Right atrium auricular region (tissue), 2 donors: Measurements from ENCODE around the gene ATAD3A. TPM values are rescaled to one million over a fixed set of nuclear protein-coding genes. Genes with fewer than 3 reads are reported as not detected.

Source experiments
- DNase-seq: peaks from one replicate; pipeline ENCODE4 v3.0.0-alpha.2; 2019; ENCODE audit warnings: low spot score
- H3K27ac ChIP-seq, 2 donors: fragments of 200-600 bp; sonication (generic); 1 replicate in 1 of 2; 2 replicates in 1 of 2; pipeline ENCODE4 v1.5.1; 2016 to 2019
- H3K27me3 ChIP-seq, 2 donors: fragments of 200-600 bp; sonication (generic); one replicate each; pipeline versions ENCODE4 v1.5.1 to v1.6.0; 2017 to 2019
- H3K36me3 ChIP-seq: fragments of 200-600 bp; sonication (generic); one replicate; pipeline ENCODE4 v1.5.1; 2016
- H3K4me1 ChIP-seq, 2 donors: fragments of 200-600 bp; sonication (generic); one replicate each; pipeline versions ENCODE4 v1.5.1 to v1.6.0; 2017 to 2019
- H3K4me3 ChIP-seq, 2 donors: fragments of 200-600 bp; sonication (generic); 1 replicate in 1 of 2; 2 replicates in 1 of 2; pipeline ENCODE4 v1.5.1; 2017 to 2019; ENCODE audit warnings: mild to moderate bottlenecking in 1 of 2, moderate library complexity in 1 of 2
- H3K9me3 ChIP-seq, 2 donors: fragments of 200-600 bp; sonication (generic); one replicate each; pipeline ENCODE4 v1.5.1; 2019
- CTCF ChIP-seq, 2 donors: fragments of 200-600 bp; sonication (generic); IDR thresholded peaks; one replicate each; pipeline ENCODE4 v1.5.1; 2019; ENCODE audit warnings: antibody characterized with exemption in 2 of 2
- total RNA-seq, 2 donors: library from RNA; depleted of rRNA; stranded (reverse); fragments of >200 nt; gene quantifications; one replicate each; pipeline ENCODE4 v1.1.0, GENCODE V29; 2016

ATAD3A gene
- total RNA-seq, 2 donors from 2014 or later = 15.6 to 18.6 TPM

- Histone ChIP-seq H3K27ac (peak overlapping the region in 1 of 2 donors; percentile 1), H3K27me3 (no peaks in the 10 kb centered on the region), H3K4me3 (no peak overlapping the region), H3K36me3 (peaks cover 34% of the 10 kb centered on the region), H3K4me1 (peaks cover 0 to 46% of the 10 kb centered on the region in 2 donors), H3K9me3 (no peaks in the 10 kb centered on the region)
- no peak for TF ChIP-seq CTCF (IDR thresholded peaks at IDR 0.05)
- no peak for DNase-seq
These were observed 55.9 kb downstream of the ATAD3A start for GRCh38 chr1:1567891-1568291.

GRCh38 chr1:1569341-1569740 lies 57.4 kb downstream of the ATAD3A start:
- Histone ChIP-seq H3K4me3 (no peak overlapping the region), H3K27ac (no peak overlapping the region), H3K36me3 (peaks cover 19% of the 10 kb centered on the region), H3K9me3 (no peaks in the 10 kb centered on the region), H3K4me1 (peaks cover 0 to 47% of the 10 kb centered on the region in 2 donors), H3K27me3 (no peaks in the 10 kb centered on the region)
- no peak for DNase-seq
- no peak for TF ChIP-seq CTCF (IDR thresholded peaks at IDR 0.05)

GRCh38 chr1:1573843-1574720 lies 62.1 kb downstream of the ATAD3A start:
- no peak for DNase-seq
- no peaks in the 10 kb centered on the region for H3K9me3 ChIP-seq
- H3K27me3 ChIP-seq = no peaks in the 10 kb centered on the region
- H3K27ac ChIP-seq = peak overlapping the region; percentile 92 to 98
- H3K4me3 ChIP-seq = peak overlapping the region; percentile 82 to 100
- TF ChIP-seq CTCF (IDR thresholded peaks at IDR 0.05) = no peak
- peaks cover 0 to 29% of the 10 kb centered on the region in 2 donors for H3K4me1 ChIP-seq
- peaks cover 15% of the 10 kb centered on the region for H3K36me3 ChIP-seq

GRCh38 chr1:1574721-1575537 lies 63.0 kb downstream of the ATAD3A start, which contains the start of gene SSU72:
TSS of gene SSU72 (minus strand) at chr1:1574863. CDS start at chr1:1574557, 306 bp downstream.
- no peaks in the 10 kb centered on the region for H3K9me3 ChIP-seq
- DNase-seq = peak; percentile 94
- peaks cover 0 to 22% of the 10 kb centered on the region in 2 donors for H3K4me1 ChIP-seq
- peak within 1 kb of the TSS; percentile 92 to 98 for H3K27ac ChIP-seq
- H3K36me3 ChIP-seq = peaks cover 10% of the 10 kb centered on the region
- no peak for TF ChIP-seq CTCF (IDR thresholded peaks at IDR 0.05)
- peak within 1 kb of the TSS; percentile 82 to 100 for H3K4me3 ChIP-seq
- no peaks in the 10 kb centered on the region for H3K27me3 ChIP-seq

- no peaks in the 10 kb centered on the region for H3K9me3 ChIP-seq
- no peaks in the 10 kb centered on the region for H3K27me3 ChIP-seq
- H3K4me3 ChIP-seq = no peak overlapping the region
- no peak overlapping the region for H3K27ac ChIP-seq
- H3K4me1 ChIP-seq = peaks cover 0 to 19% of the 10 kb centered on the region in 2 donors
- H3K36me3 ChIP-seq = no peaks in the 10 kb centered on the region
- TF ChIP-seq CTCF (IDR thresholded peaks at IDR 0.05) = no peak
- no peak for DNase-seq
These were observed 65.5 kb downstream of the ATAD3A start for GRCh38 chr1:1577367-1578011.
